Ishikawa (cell line): ENCODE measurements around the gene FAM50A.

ENCODE experiments used
- CREB1 ChIP-seq: IDR thresholded peaks from 2 replicates; pipeline ENCODE4 v1.6.1; 2012; ENCODE audit warnings: low read depth
- EP300 ChIP-seq: IDR thresholded peaks from 2 replicates; pipeline ENCODE4 v1.6.1; 2012; ENCODE audit warnings: borderline replicate concordance
- FOXM1 ChIP-seq: IDR thresholded peaks from 2 replicates; pipeline ENCODE4 v1.6.1; 2012; ENCODE audit warnings: low read depth, borderline replicate concordance
- RAD21 ChIP-seq: IDR thresholded peaks from 2 replicates; pipeline ENCODE4 v1.6.1; 2012; ENCODE audit warnings: low read depth
- TAF1 ChIP-seq: IDR thresholded peaks from 2 replicates; pipeline ENCODE4 v1.6.1; 2012; ENCODE audit warnings: low read depth, mild to moderate bottlenecking
- TCF12 ChIP-seq: IDR thresholded peaks from 2 replicates; pipeline ENCODE4 v1.6.1; 2012; ENCODE audit warnings: low read depth
- TEAD4 ChIP-seq: IDR thresholded peaks from 2 replicates; pipeline ENCODE4 v1.6.1; 2012
- YY1 ChIP-seq: IDR thresholded peaks from 2 replicates; pipeline ENCODE4 v1.6.1; 2012; ENCODE audit warnings: low read depth
- TF ChIP-seq, protein P1 (sequence below): IDR thresholded peaks from 2 replicates; pipeline ENCODE4 v1.6.1; 2012; ENCODE audit warnings: low read depth, mild to moderate bottlenecking

- no peak for TF ChIP-seq EP300
- TF ChIP-seq TAF1, result no peak
- TF ChIP-seq, protein P1, sequence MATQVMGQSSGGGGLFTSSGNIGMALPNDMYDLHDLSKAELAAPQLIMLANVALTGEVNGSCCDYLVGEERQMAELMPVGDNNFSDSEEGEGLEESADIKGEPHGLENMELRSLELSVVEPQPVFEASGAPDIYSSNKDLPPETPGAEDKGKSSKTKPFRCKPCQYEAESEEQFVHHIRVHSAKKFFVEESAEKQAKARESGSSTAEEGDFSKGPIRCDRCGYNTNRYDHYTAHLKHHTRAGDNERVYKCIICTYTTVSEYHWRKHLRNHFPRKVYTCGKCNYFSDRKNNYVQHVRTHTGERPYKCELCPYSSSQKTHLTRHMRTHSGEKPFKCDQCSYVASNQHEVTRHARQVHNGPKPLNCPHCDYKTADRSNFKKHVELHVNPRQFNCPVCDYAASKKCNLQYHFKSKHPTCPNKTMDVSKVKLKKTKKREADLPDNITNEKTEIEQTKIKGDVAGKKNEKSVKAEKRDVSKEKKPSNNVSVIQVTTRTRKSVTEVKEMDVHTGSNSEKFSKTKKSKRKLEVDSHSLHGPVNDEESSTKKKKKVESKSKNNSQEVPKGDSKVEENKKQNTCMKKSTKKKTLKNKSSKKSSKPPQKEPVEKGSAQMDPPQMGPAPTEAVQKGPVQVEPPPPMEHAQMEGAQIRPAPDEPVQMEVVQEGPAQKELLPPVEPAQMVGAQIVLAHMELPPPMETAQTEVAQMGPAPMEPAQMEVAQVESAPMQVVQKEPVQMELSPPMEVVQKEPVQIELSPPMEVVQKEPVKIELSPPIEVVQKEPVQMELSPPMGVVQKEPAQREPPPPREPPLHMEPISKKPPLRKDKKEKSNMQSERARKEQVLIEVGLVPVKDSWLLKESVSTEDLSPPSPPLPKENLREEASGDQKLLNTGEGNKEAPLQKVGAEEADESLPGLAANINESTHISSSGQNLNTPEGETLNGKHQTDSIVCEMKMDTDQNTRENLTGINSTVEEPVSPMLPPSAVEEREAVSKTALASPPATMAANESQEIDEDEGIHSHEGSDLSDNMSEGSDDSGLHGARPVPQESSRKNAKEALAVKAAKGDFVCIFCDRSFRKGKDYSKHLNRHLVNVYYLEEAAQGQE, result no peak
- TF ChIP-seq RAD21, result no peak
- no peak for TF ChIP-seq CREB1
- no peak for TF ChIP-seq TEAD4
- no peak for TF ChIP-seq YY1
- TF ChIP-seq FOXM1, result no peak
- TF ChIP-seq TCF12, result no peak
Measured at GRCh38 chrX:154482786-154483185, 38.8 kb downstream of the FAM50A start.
